GM19193 (cell line): ENCODE results near the gene LINS1.

Experiments
- POLR2A ChIP-seq: IDR thresholded peaks from 4 replicates; pipeline ENCODE4 v1.6.1; 2011; ENCODE audit not compliant: insufficient read depth, insufficient read length; ENCODE audit errors: extremely low read depth

LINS1 gene

GRCh38 chr15:100542290-100542689 is 59.7 kb downstream of the LINS1 start:
- TF ChIP-seq POLR2A = no peak

GRCh38 chr15:100537331-100537730 is 64.7 kb downstream of the LINS1 start:
- no peak for TF ChIP-seq POLR2A

GRCh38 chr15:100536733-100537132 is 65.3 kb downstream of the LINS1 start:
- TF ChIP-seq POLR2A = no peak

DNA sequence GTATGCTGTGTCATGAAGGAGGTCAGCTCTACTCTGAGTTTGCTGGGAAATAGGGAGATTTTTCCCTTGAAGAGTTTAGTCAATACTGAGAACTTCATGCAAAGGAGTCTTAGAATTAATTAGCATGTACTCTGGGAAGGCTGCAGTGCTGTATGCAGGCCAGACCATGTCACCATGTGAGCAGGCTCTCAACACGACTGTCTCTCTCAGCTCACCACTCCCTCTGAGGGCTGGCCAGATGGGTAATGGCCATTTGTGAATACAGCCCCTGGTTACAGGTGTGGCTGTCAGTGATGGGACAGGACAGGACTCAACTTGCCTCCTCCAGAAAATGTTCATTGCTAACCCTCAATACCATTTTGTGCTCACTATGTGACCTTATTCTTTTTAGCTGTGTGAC is 68.1 kb downstream of the LINS1 start:
- TF ChIP-seq POLR2A = no peak

DNA sequence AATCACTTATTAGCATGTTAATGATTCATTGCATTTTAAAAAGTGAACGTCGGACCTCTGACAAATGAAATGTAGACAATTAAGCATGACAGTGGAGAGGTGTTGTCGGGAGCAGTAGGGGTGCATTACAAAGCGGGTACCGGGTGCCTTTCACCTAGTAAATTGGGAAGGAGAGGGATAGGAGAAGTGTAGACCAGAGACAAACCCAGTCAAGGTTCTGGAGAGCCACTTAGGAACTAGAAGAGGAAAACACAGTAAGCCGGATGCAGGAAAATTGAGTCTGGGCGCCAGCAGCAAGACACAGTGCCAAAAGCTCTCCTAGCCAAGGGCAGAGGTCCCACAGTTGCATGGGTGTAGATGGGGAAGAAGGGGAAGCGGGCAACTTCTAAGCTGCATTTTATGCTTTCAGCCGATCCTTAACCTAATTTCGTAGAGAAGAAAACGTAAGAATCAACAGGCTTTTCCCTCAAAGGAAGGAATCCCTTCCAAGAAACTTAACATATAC is 70.1 kb downstream of the LINS1 start:
- TF ChIP-seq POLR2A = no peak

DNA sequence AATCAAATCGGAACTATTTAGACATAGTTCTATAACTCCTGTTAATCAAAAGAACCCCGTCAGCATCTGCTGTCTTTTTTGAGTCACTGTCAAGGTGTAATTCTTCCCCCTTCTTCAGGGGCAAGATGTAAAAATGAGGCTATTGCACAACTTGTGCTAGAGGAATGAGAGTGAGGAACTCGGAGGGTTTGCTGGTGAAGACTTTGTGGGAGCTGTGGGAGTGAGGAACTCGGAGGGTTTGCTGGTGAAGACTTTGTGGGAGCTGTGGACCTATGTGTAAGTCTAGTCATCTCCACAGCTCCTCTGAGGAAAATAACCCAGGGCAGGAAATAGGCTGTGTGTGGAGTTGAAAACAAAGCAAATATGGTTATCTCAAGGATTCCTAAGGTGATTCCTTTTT is 70.8 kb downstream of the LINS1 start:
- no peak for TF ChIP-seq POLR2A

DNA sequence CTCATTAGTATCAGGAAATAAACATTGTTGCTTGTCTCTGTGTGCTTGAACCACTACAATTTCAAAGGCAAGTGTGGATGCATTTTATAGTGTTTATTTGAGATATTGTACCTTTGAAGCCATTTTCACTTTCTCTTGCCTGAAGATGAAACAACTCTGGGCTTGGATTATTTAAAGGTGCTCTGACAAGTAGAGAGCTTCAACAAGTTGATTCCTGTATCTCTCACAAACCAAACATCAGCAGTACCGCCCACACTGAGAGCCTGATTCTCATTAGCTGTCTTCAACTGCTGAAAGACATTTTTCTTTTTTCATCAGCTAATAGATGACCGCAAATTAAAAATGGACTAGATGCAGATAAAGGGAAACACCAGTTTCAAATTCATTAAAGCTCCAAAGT is 72.4 kb downstream of the LINS1 start:
- TF ChIP-seq POLR2A = no peak

DNA sequence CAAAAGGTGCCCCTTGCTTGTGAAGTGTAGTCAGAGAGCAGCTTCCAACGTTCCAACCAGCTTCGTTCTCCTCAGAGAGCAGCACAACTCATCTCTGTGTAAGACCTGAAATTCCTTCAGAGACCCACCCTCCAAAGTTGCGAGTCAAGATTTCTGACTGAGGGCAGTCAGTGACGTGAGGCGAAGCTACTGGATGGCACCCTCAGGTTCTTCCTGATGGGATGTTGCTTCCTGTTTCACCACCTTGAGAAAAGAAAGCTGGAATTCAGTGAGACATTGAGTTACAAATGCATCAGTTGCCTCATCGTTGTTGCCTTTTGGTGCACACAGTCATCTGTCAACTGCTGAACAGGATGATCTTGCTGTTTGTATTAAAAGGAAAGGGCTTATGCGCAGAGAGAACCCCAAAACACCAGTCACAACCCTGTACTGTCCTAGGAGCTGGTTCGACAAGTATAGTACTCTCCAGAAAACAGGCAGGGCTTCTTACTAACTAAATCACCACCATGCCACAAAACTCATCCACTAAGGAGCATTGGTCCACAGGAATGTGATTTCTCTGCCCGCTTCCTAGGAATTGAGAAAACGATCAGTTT is 73.1 kb downstream of the LINS1 start, which contains the start of gene CERS3:
CERS3 (minus strand) TSS at position 118 of the 596 bp plus-strand sequence. CDS start 27,101 bp downstream, outside the sequence.
- TF ChIP-seq POLR2A = no peak

GRCh38 chr15:100526027-100526481 is 75.9 kb downstream of the LINS1 start:
- TF ChIP-seq POLR2A = no peak

DNA sequence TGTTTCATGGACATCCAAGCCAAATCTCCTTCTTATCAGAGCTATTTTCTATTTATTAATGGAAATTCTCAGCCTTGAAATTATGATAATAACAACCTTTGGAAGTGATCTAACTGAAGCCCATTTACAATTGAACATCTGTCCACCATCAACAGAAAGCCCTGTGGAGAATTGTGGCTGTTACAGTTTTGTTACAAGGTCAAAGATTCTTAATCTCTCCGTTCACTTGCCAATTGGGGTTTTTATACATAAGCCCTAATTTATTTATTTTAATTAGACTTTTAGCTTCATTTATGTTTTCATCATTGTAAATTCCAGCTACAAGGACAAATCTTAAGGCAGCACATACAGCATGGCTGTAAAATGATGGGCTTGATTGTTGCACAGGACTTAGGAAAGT is 76.5 kb downstream of the LINS1 start:
- TF ChIP-seq POLR2A = no peak

DNA sequence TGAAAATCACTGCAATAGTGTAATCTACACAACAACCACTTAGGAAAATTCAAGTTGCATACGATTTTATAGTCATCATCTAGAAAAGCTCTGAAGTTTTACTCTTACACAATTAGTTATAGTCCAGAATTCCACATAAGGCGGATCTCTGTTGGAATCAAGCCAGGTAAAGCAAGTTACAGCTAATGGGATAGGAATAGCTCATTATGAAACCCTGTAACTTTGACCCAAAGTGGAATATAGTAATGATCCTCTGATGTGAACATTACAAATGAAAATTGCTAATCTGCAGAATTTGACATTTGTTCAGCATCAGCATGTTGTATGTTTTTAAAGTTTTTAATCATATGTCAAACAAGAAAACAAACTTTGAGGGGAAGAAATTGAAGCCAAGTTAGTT is 77.7 kb downstream of the LINS1 start:
- TF ChIP-seq POLR2A = no peak

DNA sequence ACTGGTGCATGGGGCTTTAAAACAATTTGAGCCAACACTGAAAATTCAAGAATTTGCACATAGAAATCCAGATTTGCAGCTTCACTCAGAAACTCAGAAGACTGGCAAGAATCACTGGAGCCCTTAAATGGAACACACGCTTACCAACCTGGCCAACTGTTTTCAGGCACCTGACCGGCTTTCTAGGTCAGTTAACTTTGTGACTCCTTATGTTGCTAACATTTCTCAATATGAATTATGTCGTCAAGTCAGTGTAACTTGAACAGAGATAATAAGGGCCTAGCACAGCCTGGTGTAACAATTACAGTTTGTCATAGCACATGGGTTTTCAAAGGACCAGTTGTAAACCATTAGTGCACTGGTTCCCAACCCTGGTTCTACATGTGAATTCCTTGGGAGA is 80.1 kb downstream of the LINS1 start:
- no peak for TF ChIP-seq POLR2A

DNA sequence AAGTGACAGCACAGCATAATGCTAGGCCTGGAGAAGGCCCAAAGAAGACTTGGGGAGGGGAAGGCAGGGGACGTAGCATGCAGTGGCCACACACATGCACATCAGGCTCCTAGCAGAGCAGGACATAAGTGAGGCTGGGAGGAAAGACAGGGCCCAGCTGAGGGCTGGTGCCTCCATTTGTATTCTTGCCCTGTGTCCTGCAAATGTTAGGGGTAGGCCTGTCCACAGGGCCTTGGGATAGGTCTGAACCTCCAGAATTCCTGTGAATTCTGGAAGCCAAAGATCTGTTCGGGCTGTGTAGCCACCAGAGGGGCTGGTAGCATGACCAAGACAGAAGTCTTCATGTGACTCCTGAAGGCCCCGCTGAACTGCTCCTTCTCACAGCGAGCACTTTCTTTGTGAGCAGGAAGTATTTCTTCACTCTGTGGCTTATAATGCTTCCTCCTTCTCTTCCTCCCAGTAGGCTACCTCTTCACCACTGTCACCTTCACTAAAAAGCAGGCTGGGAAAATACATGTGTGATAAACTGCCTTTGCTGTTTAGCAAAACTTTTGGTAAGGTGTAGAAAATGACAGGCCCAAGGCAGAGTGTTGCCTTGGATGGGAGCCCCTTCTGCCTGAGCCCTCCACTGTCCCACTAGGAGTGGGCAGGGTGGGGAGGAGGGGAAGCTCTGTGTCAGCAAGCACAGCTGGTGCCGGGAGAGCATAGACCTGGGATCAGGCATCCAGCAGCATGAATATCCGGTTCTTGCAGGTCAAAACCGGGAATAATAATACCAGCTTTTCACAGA is 81.7 kb downstream of the LINS1 start:
- no peak for TF ChIP-seq POLR2A

DNA sequence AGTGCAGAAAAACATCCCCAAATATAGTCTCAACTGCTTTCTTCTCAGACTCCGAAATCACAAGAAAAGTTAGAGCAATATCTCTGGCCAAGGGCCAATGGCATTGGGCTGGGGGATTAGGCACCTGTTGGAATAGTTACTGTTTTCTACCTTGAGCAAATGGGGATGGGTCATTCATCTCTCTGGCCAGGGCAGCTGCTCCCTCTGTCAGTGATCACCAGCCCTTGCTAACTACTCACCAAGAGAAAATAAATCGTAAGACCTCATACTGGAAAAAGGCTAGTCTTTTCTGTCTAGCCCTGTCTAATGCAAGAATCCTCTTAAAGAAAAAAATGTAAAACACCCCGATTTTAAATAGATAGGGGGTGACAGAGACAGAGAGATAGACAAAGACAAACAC is 84.1 kb downstream of the LINS1 start:
- no peak for TF ChIP-seq POLR2A
